K562 (cell line): Measurements from ENCODE around the gene TBL1Y. TPM values are rescaled to one million over a fixed set of nuclear protein-coding genes. Genes with fewer than 3 reads are reported as not detected.

Experiments used
- ASH1L ChIP-seq: fragments of 450-650 bp; IDR thresholded peaks from 2 replicates; pipeline ENCODE4 v1.6.1; 2018; ENCODE audit warnings: borderline replicate concordance, mild to moderate bottlenecking, low read depth; ENCODE audit not compliant: partially characterized antibody
- CSDE1 ChIP-seq, 2 experiments: fragments of 450-650 bp; IDR thresholded peaks; 2 replicates each; pipeline ENCODE4 v1.6.1; 2016; ENCODE audit warnings: mild to moderate bottlenecking in 1 of 2
- FOXP1 ChIP-seq: sonication (generic); formaldehyde crosslinking; IDR thresholded peaks from 2 replicates; pipeline ENCODE4 v1.8.0; 2022; ENCODE audit warnings: mild to moderate bottlenecking, missing genetic modification reagents
- HDAC6 ChIP-seq: IDR thresholded peaks from 2 replicates; pipeline ENCODE4 v1.6.1; 2012; ENCODE audit warnings: low read depth, mild to moderate bottlenecking, control low read depth, inconsistent platforms, low read length, moderate library complexity
- KDM5B ChIP-seq: fragments of 200-600 bp; sonication (generic); IDR thresholded peaks from 2 replicates; pipeline ENCODE4 v1.6.1; 2012; ENCODE audit warnings: low read depth, mild to moderate bottlenecking, moderate library complexity, low read length, control low read depth, inconsistent platforms; ENCODE audit not compliant: insufficient replicate concordance
- MGA ChIP-seq: fragments of 450-650 bp; IDR thresholded peaks from 2 replicates; pipeline ENCODE4 v1.6.1; 2016; ENCODE audit warnings: mild to moderate bottlenecking, moderate library complexity
- SETDB1 ChIP-seq: IDR thresholded peaks from one replicate; pipeline ENCODE4 v1.6.1; 2012; ENCODE audit warnings: low read length, control low read depth, inconsistent platforms
- SIN3B ChIP-seq: fragments of 450-650 bp; IDR thresholded peaks from 2 replicates; pipeline ENCODE4 v1.6.1; 2017; ENCODE audit warnings: low read depth, mild to moderate bottlenecking, moderate library complexity
- polyA plus RNA-seq, 8 experiments: library from polyadenylated mRNA; depleted of rRNA in 4 of 8; stranded (reverse) in 5 of 8; unstranded in 3 of 8; fragments of >200 nt; fragmentation: Nextera tagmentation in 2 of 8; fragmentation: Illumina TruSeq in 1 of 8; extraction: Ambion mirVana in 2 of 8; extraction: Trizol in 1 of 8; gene quantifications; 2 replicates each; pipeline versions ENCODE4 v1.2.1 to v1.2.3, GENCODE V29; 2011 to 2014; ENCODE audit warnings: inconsistent platforms in 1 of 8, missing spikeins in 1 of 8
- total RNA-seq, 7 experiments: library from RNA; depleted of rRNA in 6 of 7; stranded (reverse); fragments of >200 nt in 6 of 7; fragmentation: Illumina TruSeq in 2 of 7; extraction: Trizol in 2 of 7; gene quantifications; 2 replicates each; pipeline versions ENCODE4 v1.2.1 to v1.2.3, GENCODE V29; 2011 to 2021; ENCODE audit warnings: low replicate concordance in 1 of 7
- TF ChIP-seq, protein P1 (sequence below): fragments of 450-650 bp; IDR thresholded peaks from 2 replicates; pipeline ENCODE4 v1.6.1; 2014; ENCODE audit warnings: low read depth, mild to moderate bottlenecking, moderate library complexity, borderline replicate concordance

The TBL1Y gene
- total and polyA plus RNA-seq, 9 of the 15 experiments (the other 6 are each of a cell fraction or from before 2014, with no cell fraction given) = not detected

DNA sequence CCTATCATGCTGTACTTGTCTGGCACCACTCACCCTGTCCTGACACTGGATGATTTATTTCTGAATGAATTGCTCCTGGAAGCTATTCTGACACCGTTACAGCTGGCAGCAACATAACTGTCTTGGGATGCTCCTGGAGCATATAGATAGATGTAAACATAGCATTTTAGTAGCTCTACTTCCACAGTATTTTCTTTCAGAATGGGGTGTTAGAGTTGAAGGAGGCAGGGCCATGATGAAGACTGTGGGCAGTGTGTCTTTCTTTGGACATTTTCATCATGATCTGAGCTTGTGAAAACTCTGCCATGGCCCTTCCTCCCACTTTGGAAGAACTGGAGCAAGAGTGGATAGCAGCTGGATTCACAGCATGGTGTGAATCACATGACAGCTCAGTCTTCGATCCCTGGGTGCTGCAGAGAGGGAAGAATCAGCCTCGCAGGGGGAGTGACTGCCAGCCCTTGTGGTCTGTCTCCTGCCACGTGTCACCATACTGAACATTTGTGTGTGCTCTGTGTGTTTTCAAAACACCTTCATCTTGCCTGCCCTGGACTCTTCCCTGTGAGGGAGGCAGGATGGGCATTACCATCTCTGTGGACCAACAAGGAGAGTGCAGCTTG is 61.9 kb downstream of the TBL1Y start (continued):
- TF ChIP-seq MGA (no peak), KDM5B (no peak), ASH1L (no peak), SIN3B (no peak), CSDE1 (IDR thresholded peaks at IDR 0.05) (no peak), SETDB1 (no peak), FOXP1 (no peak), HDAC6 (no peak)
- TF ChIP-seq, protein P1, sequence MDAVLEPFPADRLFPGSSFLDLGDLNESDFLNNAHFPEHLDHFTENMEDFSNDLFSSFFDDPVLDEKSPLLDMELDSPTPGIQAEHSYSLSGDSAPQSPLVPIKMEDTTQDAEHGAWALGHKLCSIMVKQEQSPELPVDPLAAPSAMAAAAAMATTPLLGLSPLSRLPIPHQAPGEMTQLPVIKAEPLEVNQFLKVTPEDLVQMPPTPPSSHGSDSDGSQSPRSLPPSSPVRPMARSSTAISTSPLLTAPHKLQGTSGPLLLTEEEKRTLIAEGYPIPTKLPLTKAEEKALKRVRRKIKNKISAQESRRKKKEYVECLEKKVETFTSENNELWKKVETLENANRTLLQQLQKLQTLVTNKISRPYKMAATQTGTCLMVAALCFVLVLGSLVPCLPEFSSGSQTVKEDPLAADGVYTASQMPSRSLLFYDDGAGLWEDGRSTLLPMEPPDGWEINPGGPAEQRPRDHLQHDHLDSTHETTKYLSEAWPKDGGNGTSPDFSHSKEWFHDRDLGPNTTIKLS = no peak
